K562 (cell line): ENCODE results near the gene RARA. TPM values are rescaled to one million over a fixed set of nuclear protein-coding genes. Genes with fewer than 3 reads are reported as not detected.

Experiments
- CREB1 ChIP-seq, 2 experiments: sonication (generic) in 1 of 2; formaldehyde crosslinking in 1 of 2; IDR thresholded peaks; 2 replicates each; pipeline versions ENCODE4 v1.6.1 to v1.8.0; 2012 to 2022; ENCODE audit warnings: inconsistent platforms in 1 of 2, mild to moderate bottlenecking in 1 of 2, missing genetic modification reagents in 1 of 2, moderate library complexity in 1 of 2
- KAT7 ChIP-seq: sonication (generic); formaldehyde crosslinking; IDR thresholded peaks from 2 replicates; pipeline ENCODE4 v1.8.0; 2022; ENCODE audit warnings: missing genetic modification reagents, mild to moderate bottlenecking, borderline replicate concordance
- MEF2D ChIP-seq: conservative IDR thresholded peaks from 2 replicates; pipeline ENCODE4 v1.6.1; 2016; ENCODE audit warnings: low read depth, missing genetic modification characterization, missing compliant biosample characterization
- MTA2 ChIP-seq: fragments of 450-650 bp; IDR thresholded peaks from 2 replicates; pipeline ENCODE4 v1.6.1; 2016; ENCODE audit warnings: low read depth
- NFE2L1 ChIP-seq: fragments of 450-650 bp; IDR thresholded peaks from 2 replicates; pipeline ENCODE4 v1.6.1; 2016; ENCODE audit warnings: missing genetic modification characterization, low read depth, mild to moderate bottlenecking, missing compliant biosample characterization, moderate library complexity, borderline replicate concordance
- RCOR1 ChIP-seq, 2 experiments: IDR thresholded peaks; 2 replicates each; pipeline ENCODE4 v1.6.1; 2012; ENCODE audit warnings: low read depth in 2 of 2, low read length in 2 of 2, borderline replicate concordance in 1 of 2, improper control_type of control experiment in 1 of 2
- SAFB ChIP-seq: fragments of 200-400 bp; formaldehyde crosslinking; IDR thresholded peaks from 2 replicates; pipeline ENCODE4 v1.6.1; 2017; ENCODE audit warnings: low read depth, low read length, borderline replicate concordance
- SLC30A9 ChIP-seq: fragments of 250-450 bp; sonication (Bioruptor Pico); IDR thresholded peaks from 2 replicates; pipeline ENCODE4 v1.8.0; 2022; ENCODE audit warnings: mild to moderate bottlenecking, moderate library complexity
- SREBF1 ChIP-seq: fragments of 150-350 bp; IDR thresholded peaks from 2 replicates; pipeline ENCODE4 v1.6.1; 2014; ENCODE audit warnings: antibody characterized with exemption, low read depth, low read length, borderline replicate concordance
- SRSF1 ChIP-seq: fragments of 200-400 bp; formaldehyde crosslinking; IDR thresholded peaks from 2 replicates; pipeline ENCODE4 v1.6.1; 2017; ENCODE audit warnings: mild to moderate bottlenecking, low read depth, low read length, moderate library complexity
- TBP ChIP-seq: optimal IDR thresholded peaks from 2 replicates; pipeline ENCODE3; 2011; ENCODE audit warnings: low read depth, low read length, improper control_type of control experiment
- ZNF121 ChIP-seq: sonication (generic); formaldehyde crosslinking; conservative IDR thresholded peaks from 2 replicates; pipeline ENCODE4 v1.8.0; 2022; ENCODE audit warnings: missing genetic modification reagents
- ZNF217 ChIP-seq: sonication (generic); formaldehyde crosslinking; IDR thresholded peaks from 2 replicates; pipeline ENCODE4 v1.8.0; 2022; ENCODE audit warnings: mild to moderate bottlenecking, missing genetic modification reagents
- ZNF57 ChIP-seq: fragments of 450-650 bp; formaldehyde crosslinking; IDR thresholded peaks from 2 replicates; pipeline ENCODE4 v1.4.0; 2020; ENCODE audit warnings: mild to moderate bottlenecking, moderate library complexity
- polyA plus RNA-seq, 8 experiments: library from polyadenylated mRNA; depleted of rRNA in 4 of 8; stranded (reverse) in 5 of 8; unstranded in 3 of 8; fragments of >200 nt; fragmentation: Nextera tagmentation in 2 of 8; fragmentation: Illumina TruSeq in 1 of 8; extraction: Ambion mirVana in 2 of 8; extraction: Trizol in 1 of 8; gene quantifications; 2 replicates each; pipeline versions ENCODE4 v1.2.1 to v1.2.3, GENCODE V29; 2011 to 2014; ENCODE audit warnings: inconsistent platforms in 1 of 8, missing spikeins in 1 of 8
- total RNA-seq, 7 experiments: library from RNA; depleted of rRNA in 6 of 7; stranded (reverse); fragments of >200 nt in 6 of 7; fragmentation: Illumina TruSeq in 2 of 7; extraction: Trizol in 2 of 7; gene quantifications; 2 replicates each; pipeline versions ENCODE4 v1.2.1 to v1.2.3, GENCODE V29; 2011 to 2021; ENCODE audit warnings: low replicate concordance in 1 of 7
- TF ChIP-seq, protein P1 (sequence below): fragments of 200-400 bp; formaldehyde crosslinking; IDR thresholded peaks from 2 replicates; pipeline ENCODE4 v1.6.1; 2017; ENCODE audit warnings: mild to moderate bottlenecking, low read depth, low read length, moderate library complexity
- TF ChIP-seq, protein P2 (sequence below): fragments of 250-450 bp; sonication (Bioruptor Pico); IDR thresholded peaks from 2 replicates; pipeline ENCODE4 v1.5.1; 2021; ENCODE audit warnings: mild to moderate bottlenecking
- TF ChIP-seq, protein P3 (sequence below): fragments of 450-650 bp; IDR thresholded peaks from 2 replicates; pipeline ENCODE4 v1.6.1; 2018; ENCODE audit warnings: mild to moderate bottlenecking, low read depth; ENCODE audit not compliant: partially characterized antibody
- TF ChIP-seq, protein P4 (sequence below): sonication (generic); formaldehyde crosslinking; IDR thresholded peaks from 2 replicates; pipeline ENCODE4 v1.8.0; 2022; ENCODE audit warnings: mild to moderate bottlenecking, missing genetic modification reagents

RARA gene
- total and polyA plus RNA-seq, 9 of the 15 experiments (the other 6 are each of a cell fraction or from before 2014, with no cell fraction given): 0.10 to 28.0 (median 7.9) TPM

DNA sequence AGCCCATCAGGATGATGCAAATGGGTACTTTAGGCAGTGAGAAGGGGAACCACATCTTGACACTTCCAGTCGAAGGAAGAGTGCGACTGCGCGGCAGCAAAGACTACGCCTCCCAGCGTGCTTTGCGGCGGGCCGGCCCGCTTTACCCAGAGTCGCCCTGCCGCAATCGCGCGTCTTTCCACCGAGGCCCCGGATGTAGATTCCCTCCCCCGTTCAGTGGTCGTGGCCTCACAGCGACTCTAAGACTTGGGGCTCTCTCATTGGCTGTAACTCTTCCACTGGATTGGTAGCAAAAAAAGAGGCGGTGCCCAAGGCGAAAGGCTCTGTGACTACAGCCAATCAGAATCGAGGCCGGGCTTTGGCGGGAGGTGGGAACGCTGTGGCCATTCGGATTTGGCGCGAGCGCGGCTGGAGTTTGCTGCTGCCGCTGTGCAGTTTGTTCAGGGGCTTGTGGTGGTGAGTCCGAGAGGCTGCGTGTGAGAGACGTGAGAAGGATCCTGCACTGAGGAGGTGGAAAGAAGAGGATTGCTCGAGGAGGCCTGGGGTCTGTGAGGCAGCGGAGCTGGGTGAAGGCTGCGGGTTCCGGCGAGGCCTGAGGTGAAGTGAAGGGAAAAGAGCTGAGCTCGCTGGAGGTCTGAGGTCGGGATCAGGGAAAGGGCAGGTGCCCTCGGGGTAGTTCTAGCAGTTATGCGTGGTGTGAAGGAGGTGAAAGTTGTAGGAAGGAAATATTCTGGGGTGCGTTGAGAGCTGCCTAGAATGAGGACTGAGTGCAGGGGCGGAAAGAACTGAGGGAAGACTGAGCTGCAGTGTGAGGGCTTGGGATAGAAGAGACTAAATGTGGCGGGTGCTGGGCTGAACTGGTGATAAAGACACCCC, 21.2 kb upstream of the RARA start, which contains the start of gene CDC6 (continued):
- TF ChIP-seq, protein P1, sequence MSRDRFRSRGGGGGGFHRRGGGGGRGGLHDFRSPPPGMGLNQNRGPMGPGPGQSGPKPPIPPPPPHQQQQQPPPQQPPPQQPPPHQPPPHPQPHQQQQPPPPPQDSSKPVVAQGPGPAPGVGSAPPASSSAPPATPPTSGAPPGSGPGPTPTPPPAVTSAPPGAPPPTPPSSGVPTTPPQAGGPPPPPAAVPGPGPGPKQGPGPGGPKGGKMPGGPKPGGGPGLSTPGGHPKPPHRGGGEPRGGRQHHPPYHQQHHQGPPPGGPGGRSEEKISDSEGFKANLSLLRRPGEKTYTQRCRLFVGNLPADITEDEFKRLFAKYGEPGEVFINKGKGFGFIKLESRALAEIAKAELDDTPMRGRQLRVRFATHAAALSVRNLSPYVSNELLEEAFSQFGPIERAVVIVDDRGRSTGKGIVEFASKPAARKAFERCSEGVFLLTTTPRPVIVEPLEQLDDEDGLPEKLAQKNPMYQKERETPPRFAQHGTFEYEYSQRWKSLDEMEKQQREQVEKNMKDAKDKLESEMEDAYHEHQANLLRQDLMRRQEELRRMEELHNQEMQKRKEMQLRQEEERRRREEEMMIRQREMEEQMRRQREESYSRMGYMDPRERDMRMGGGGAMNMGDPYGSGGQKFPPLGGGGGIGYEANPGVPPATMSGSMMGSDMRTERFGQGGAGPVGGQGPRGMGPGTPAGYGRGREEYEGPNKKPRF: no peak
- TF ChIP-seq SAFB (no peak), SREBF1 (no peak), SLC30A9 (CRISPR knock-in tag) (no peak), MTA2 (no peak), RCOR1 (IDR thresholded peaks at IDR 0.05; ENCODE audit: borderline replicate concordance in 1 of 2, low read depth in 2 of 2, low read length in 2 of 2) (0 out of 4 replicates have a peak, but pooled peaks of 1 of the 2 experiments have one; percentile 2), ZNF217 (no peak), KAT7 (CRISPR knock-in tag) (no peak), SRSF1 (no peak), CREB1 (IDR thresholded peaks at IDR 0.05) (peak; percentile 82), CREB1 (CRISPR knock-in tag; IDR thresholded peaks at IDR 0.05) (peak; percentile 77), NFE2L1 (no peak), ZNF121 (CRISPR knock-in tag) (no peak), MEF2D (tag) (no peak), TBP (peak; percentile 93), ZNF57 (CRISPR knock-in tag) (no peak)
- TF ChIP-seq, protein P2, sequence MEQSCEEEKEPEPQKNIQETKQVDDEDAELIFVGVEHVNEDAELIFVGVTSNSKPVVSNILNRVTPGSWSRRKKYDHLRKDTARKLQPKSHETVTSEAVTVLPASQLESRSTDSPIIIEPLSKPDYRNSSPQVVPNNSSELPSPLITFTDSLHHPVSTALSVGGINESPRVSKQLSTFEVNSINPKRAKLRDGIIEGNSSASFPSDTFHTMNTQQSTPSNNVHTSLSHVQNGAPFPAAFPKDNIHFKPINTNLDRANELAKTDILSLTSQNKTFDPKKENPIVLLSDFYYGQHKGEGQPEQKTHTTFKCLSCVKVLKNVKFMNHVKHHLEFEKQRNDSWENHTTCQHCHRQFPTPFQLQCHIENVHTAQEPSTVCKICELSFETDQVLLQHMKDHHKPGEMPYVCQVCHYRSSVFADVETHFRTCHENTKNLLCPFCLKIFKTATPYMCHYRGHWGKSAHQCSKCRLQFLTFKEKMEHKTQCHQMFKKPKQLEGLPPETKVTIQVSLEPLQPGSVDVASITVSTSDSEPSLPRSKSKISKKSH (CRISPR knock-in tag): no peak
- TF ChIP-seq, protein P3, sequence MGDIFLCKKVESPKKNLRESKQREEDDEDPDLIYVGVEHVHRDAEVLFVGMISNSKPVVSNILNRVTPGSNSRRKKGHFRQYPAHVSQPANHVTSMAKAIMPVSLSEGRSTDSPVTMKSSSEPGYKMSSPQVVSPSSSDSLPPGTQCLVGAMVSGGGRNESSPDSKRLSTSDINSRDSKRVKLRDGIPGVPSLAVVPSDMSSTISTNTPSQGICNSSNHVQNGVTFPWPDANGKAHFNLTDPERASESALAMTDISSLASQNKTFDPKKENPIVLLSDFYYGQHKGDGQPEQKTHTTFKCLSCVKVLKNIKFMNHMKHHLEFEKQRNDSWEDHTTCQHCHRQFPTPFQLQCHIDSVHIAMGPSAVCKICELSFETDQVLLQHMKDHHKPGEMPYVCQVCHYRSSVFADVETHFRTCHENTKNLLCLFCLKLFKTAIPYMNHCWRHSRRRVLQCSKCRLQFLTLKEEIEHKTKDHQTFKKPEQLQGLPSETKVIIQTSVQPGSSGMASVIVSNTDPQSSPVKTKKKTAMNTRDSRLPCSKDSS: no peak
- TF ChIP-seq, protein P4, sequence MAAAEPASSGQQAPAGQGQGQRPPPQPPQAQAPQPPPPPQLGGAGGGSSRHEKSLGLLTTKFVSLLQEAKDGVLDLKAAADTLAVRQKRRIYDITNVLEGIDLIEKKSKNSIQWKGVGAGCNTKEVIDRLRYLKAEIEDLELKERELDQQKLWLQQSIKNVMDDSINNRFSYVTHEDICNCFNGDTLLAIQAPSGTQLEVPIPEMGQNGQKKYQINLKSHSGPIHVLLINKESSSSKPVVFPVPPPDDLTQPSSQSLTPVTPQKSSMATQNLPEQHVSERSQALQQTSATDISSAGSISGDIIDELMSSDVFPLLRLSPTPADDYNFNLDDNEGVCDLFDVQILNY (CRISPR knock-in tag): peak; percentile 55; the same call in 1 of the 2 replicates
